HCEC 1CT (cell line): ENCODE results near the gene COA3.

ENCODE experiments used
- DNase-seq: peaks from one replicate; pipeline ENCODE4 v3.0.0-alpha.2; 2017

COA3 gene

GRCh38 chr17:42817866-42818265, 19.4 kb upstream of the COA3 start:
- peak; percentile 75 for DNase-seq

DNA sequence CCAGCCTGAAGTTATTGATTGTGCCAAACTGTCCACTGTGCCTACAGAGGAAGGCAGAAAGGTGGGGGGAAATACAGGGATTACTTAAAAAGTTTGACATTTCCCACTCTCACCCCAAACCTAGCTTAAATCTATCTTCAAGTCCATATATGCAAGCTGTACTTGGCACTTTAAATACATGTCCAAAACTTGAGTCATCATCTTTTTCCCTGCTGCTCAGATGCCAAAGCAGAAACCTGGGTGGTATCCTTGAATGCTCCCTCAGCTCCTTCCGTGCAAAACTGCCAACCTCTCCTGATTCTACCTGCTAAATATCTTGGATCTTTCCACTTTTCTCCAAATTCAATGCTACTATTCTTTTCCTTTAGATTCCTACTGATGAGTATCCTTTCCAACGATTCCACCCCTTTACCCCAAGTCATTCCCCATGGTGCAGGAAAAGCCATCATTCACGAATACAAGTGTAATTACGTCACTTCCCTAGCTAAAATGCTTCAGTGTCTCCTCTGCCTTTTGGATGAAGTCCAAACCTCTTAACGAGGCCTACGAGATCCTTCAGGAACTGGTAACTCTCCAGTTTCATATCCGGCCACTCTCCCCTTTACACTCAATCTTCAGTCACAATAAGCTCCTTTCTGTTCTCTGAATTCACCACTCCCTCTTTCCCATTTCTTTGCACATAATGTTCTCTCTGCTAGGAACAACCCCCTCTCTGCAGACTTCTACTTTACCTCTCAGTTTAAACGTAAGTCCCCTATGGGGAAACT, 16.3 kb upstream of the COA3 start:
- peak; percentile 97 for DNase-seq

DNA sequence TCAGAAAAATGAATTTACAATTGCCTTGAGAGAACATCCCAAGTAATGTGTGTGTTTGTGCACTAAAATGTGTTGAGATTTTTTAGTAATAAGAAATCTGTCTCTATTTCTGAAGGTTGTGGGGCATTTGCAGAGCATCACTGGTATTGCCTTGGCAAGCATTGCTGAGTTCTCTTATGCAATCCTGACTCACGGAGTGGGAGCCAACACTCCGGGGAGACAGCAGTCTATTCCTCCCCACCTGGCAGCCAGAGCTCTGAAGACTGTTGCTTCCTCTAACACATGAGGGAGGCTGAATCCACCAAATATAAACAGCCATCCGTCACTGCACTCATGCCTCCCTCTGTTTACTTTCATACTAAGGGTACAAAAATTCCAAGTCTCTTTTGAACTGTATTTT, 10.7 kb upstream of the COA3 start:
- peak; percentile 90 for DNase-seq

DNA sequence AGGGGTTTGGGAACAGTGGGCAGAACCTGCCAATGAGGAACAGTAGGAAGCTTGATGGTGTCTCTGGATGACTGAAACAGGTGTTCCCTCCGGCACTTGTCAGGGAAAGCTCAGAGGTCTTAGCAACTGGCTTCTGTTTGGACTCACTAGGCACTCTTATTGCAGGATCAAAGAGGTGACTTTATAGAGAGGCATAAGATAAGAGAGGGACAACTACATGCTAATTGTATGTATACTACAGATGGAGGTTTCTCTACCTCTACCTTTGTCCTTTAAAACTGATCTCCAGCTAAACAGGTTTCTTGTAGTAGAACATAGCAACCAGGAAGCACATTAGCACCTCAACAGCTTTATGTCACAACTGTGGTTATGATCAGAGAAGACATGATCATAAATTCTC, 7.7 kb upstream of the COA3 start:
- DNase-seq, result no peak

GRCh38 chr17:42804918-42805367, 6.4 kb upstream of the COA3 start:
- no peak for DNase-seq

GRCh38 chr17:42803074-42803883, 4.8 kb upstream of the COA3 start:
- no peak for DNase-seq

DNA sequence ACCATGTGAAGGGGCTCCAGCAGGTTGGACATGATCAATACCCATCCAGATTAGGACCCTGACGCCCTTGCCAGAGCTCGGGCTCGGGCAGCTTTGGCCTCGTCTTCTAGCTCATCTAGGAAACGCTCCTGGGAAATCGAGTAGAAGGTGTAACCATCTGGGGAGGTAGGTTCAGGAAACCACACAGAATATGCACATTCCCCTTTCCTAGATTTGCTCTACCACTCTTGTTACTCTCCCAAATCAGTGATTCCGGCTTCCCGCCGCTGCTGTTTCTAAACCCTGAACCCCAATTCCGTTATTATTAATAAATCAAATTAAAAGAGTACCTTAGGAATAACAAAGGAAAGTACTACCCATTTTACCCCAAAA, 507 bp downstream of the COA3 start:
- no peak for DNase-seq

GRCh38 chr17:42797067-42798007, 1.2 kb downstream of the COA3 start:
- DNase-seq, result no peak

- no peak for DNase-seq
These were observed 2.3 kb downstream of the COA3 start for GRCh38 chr17:42796066-42796758.

DNA sequence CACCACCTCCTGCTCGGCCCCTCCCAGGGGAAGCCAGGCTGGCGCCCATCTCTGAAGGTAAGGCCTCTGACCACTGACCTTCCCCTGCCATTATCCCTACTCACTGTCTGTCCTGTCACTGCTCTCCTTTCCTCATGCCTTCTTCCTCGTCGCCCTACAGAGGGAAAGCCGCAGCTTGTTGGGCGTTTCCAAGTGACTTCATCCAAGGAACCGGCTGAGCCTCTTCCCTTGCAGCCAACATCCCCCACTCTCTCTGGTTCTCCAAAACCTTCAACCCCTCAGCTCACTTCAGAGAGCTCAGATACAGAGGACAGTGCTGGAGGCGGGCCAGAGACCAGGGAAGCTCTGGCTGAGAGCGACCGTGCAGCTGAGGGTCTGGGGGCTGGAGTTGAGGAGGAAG, 3.0 kb downstream of the COA3 start:
- DNase-seq, result no peak

DNA sequence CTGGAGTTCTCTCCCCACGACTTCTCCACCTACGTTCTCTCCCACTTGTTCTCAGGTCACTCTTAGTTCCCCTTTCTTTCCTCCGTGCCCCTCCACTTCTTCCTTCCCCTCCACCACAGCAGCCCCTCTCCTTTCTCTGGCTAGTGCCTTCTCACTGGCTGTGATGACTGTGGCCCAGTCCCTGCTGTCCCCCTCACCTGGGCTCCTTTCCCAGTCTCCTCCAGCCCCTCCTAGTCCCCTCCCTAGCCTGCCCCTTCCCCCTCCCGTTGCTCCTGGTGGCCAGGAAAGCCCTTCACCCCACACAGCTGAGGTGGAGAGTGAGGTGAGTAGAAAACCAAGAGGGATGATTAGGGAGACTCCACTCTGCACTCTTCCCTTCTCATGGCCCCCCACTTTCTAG, 3.4 kb downstream of the COA3 start:
- DNase-seq, result no peak

DNA sequence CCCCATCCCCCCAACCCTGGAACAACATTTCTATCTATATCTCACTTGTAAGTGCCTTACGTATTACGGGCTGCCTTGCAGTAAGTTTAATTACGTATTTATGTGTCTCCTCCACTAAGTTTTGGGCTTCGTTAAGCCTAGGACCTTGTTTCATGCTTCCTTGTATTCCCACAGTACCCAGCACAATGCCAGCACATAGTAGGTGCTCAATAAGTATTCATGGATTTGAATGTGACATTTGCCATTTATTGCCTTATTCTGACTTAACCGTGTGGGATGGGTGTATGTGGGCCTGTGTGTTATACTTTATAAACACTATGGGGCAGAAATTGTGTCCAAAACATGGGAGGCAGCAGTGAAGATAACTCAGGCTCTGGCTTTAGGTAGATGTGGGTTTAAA, 6.0 kb downstream of the COA3 start:
- no peak for DNase-seq

DNA sequence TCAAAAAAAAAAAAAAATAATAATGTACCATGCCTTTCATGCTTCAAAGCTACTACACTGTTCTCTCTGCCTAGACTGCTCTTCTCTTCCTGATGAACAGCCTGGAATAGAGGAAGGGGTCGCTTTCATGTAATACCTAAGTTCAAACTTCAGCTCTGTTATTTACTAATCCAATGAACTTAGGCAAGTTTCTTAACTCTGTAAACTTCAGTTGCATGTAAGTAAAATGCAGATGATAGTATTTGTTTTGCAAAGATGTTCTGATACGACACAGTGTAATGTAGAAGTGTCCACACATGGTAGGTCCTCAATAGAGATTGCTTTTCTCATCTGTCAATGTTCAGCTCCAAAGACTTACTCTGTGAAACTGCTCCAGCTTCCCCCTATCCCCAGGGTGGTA, 6.6 kb downstream of the COA3 start:
- DNase-seq, result no peak

DNA sequence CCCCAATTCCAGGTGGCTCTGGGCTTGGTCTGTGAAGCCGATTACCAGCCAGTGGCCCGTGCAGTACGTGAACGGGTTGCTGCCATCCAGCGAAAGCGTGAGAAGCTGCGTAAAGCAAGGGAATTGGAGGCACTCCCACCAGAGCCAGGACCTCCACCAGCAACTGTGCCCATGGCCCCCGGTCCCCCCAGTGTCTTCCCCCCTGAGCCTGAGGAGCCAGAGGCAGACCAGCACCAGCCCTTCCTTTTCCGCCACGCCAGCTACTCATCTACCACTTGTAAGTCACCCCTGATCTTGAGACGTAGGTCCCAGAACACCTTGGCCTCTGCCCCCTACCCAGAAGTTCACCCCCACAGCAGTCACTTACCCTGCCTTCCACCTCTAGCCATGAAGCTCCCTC, 11.2 kb downstream of the COA3 start:
- no peak for DNase-seq

DNA sequence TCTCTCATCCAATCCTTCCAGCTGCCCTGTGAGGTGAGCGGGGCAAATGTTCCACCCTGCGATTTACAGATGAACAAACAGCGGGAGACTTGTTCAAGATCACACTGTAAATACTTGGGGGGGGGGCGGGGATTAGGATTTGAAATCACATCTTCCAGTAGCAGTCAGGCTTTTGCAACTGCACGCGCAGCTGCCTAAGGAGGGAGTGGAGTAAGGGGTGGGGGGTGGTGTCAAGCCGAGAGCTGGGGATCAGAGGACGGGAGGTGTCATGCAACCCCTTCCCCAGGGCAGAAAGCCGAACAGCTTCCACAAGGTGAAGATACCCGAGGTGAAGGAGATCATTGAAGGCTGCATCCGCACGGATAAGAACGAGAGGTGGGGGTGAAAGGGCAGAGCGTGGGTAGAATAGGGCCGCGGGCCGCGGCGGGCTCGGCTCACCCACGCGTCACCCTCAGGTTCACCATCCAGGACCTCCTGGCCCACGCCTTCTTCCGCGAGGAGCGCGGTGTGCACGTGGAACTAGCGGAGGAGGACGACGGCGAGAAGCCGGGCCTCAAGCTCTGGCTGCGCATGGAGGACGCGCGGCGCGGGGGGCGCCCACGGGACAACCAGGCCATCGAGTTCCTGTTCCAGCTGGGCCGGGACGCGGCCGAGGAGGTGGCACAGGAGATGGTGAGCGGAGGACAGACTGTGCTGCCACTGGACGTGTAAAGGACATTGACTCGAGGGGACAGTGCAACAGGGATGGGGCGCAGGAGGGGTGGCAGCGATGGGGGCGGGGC, 13.5 kb downstream of the COA3 start:
- no peak for DNase-seq

DNA sequence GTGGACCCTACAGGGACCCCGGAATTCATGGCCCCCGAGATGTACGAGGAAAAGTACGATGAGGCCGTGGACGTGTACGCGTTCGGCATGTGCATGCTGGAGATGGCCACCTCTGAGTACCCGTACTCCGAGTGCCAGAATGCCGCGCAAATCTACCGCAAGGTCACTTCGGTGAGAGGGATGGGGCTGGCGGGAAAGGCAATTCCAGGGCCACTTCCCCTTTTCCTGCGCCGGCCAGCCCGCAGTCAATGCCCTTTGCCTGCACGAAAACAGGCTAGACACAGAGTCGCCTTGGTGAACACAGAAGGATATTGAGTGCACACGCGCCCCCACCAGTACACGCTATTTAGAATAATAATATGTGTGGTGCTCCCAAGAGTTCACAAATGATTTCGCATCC, 14.1 kb downstream of the COA3 start:
- DNase-seq, result no peak

- DNase-seq, result no peak
These were observed 14.7 kb downstream of the COA3 start for GRCh38 chr17:42783791-42784138.

DNA sequence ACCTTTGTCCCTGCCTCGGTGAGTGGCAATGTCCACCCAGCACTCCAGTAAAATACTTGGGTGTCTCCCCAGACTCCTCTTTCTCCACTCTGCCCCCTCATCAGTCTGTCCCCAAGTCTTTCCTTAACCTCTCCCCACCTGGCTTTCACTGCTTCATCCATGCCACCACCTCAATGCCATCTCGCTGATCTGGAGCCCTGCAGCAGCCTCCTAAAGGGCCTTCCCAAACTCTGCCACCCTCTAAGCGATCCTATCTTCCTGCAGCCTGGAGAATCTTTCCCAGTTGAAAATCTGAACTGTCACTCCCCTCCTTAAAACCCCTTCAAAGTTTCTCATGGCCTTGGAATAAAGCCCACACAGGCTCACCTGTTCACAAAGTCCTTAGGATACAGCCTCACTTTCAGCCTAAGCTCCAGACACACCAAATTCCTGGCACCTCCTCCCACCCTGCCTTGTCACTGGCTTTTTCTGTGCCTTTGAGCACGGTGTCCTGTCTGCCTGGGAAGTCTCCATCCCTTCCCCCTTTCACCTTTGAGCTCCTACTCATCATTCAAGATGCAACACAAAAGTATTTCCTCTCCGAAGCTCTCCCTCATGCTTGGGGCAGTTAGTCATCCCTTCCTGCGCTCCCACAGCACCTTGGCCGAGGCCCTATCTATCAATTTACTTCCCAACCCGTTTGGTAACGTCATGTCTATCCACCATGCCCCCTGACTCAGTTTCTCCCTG, 15.3 kb downstream of the COA3 start:
- DNase-seq, result peak; percentile 85

GRCh38 chr17:42782166-42783061, 16.1 kb downstream of the COA3 start:
- no peak for DNase-seq

- no peak for DNase-seq
These were observed 16.8 kb downstream of the COA3 start for GRCh38 chr17:42781639-42782165.
